GM12878 (cell line): ENCODE results near the gene GLB1L3. TPM values are rescaled to one million over a fixed set of nuclear protein-coding genes. Genes with fewer than 3 reads are reported as not detected.

ENCODE experiments used
- ATAC-seq: fragments of 200-7000 bp; cut with Tn5 transposase; 3 replicates; pipeline ENCODE4 v1.9.1; 2020; ENCODE audit warnings: mild to moderate bottlenecking, moderate library complexity
- BruUV-seq: library from RNA; stranded (reverse); fragments of 400-500 nt; replicated peaks from 2 replicates; lab custom pipeline; 2021; lab: Mats Ljungman, UMichigan
- CTCF ChIA-PET: fragments of 300-600 bp; sonication (Branson Sonifier 250); formaldehyde crosslinking; extraction: SDS; loops from one replicate; lab custom pipeline; 2021; ENCODE audit warnings: inconsistent platforms; lab: Yijun Ruan, JAX
- POLR2A ChIA-PET: fragments of 350-600 bp; formaldehyde crosslinking; extraction: SDS; loops from one replicate; lab custom pipeline; 2021; ENCODE audit warnings: inconsistent platforms; lab: Charles Lee
- RAD21 ChIA-PET: fragments of 300-600 bp; sonication (Branson Sonifier 250); formaldehyde crosslinking; loops from one replicate; lab custom pipeline; 2023; ENCODE audit warnings: antibody characterized with exemption; ENCODE audit not compliant: unreplicated experiment; lab: Charles Lee
- SMC1A ChIA-PET: fragments of 300-600 bp; sonication (Branson Sonifier 250); formaldehyde crosslinking; loops from one replicate; lab custom pipeline; 2023; ENCODE audit not compliant: unreplicated experiment, uncharacterized antibody; lab: Charles Lee
- DNase-seq: peaks from one replicate; pipeline ENCODE4 v3.0.0-alpha.2; 2011; ENCODE audit warnings: low read depth, low spot score
- FAIRE-seq: peaks from 3 replicates; lab custom pipeline; 2011; peaks lifted over from hg19 to GRCh38; lab: Jason Lieb, UNC
- H2AFZ ChIP-seq: 2 replicates; pipeline ENCODE4 v1.6.0; 2011; ENCODE audit warnings: low read depth, low read length, control low read depth; ENCODE audit not compliant: control insufficient read depth
- H3K27ac ChIP-seq: 2 replicates; pipeline ENCODE4 v1.5.1; 2011; ENCODE audit warnings: control low read depth; ENCODE audit not compliant: control insufficient read depth, insufficient read depth
- H3K27me3 ChIP-seq, 2 experiments: replicated peaks in 1 of 2; 2 replicates each; pipeline versions ENCODE4 v1.6.0 to v1.6.1; 2011; ENCODE audit warnings: low read length in 1 of 2; ENCODE audit not compliant: control insufficient read depth in 2 of 2, insufficient read depth in 2 of 2
- H3K36me3 ChIP-seq, 2 experiments: 2 replicates each; pipeline ENCODE4 v1.5.1; 2011; ENCODE audit warnings: low read length in 1 of 2; ENCODE audit not compliant: control insufficient read depth in 2 of 2, insufficient read depth in 2 of 2
- H3K4me1 ChIP-seq: 2 replicates; pipeline ENCODE4 v1.6.1; 2011; ENCODE audit warnings: mild to moderate bottlenecking, low read length, moderate library complexity, mixed read lengths; ENCODE audit not compliant: control insufficient read depth, insufficient read depth
- H3K4me2 ChIP-seq: 2 replicates; pipeline ENCODE4 v1.6.0; 2011; ENCODE audit warnings: control low read depth; ENCODE audit not compliant: control insufficient read depth, insufficient read depth
- H3K4me3 ChIP-seq: fragments of 200-600 bp; sonication (generic); 2 replicates; pipeline ENCODE4 v1.5.1; 2016
- H3K79me2 ChIP-seq: 2 replicates; pipeline ENCODE4 v1.6.0; 2011; ENCODE audit warnings: low read length; ENCODE audit not compliant: control insufficient read depth, insufficient read depth
- H3K9ac ChIP-seq: 2 replicates; pipeline ENCODE4 v1.8.0; 2011; ENCODE audit warnings: low read length, control low read depth, mixed read lengths; ENCODE audit not compliant: control insufficient read depth, insufficient read depth
- H3K9me3 ChIP-seq: replicated peaks from 3 replicates; pipeline ENCODE4 v1.5.1; 2011; ENCODE audit warnings: mild to moderate bottlenecking, low read length; ENCODE audit not compliant: control insufficient read depth, insufficient read depth
- H4K20me1 ChIP-seq: 2 replicates; pipeline ENCODE4 v1.6.0; 2011; ENCODE audit not compliant: control insufficient read depth, insufficient read depth
- BHLHE40 ChIP-seq, 2 experiments: fragments of 450-650 bp in 1 of 2; IDR thresholded peaks; 2 replicates each; pipeline ENCODE4 v1.6.1; 2011 to 2017; ENCODE audit warnings: low read depth in 2 of 2, borderline replicate concordance in 1 of 2, improper control_type of control experiment in 1 of 2, low read length in 1 of 2, mild to moderate bottlenecking in 1 of 2
- GATAD2B ChIP-seq: fragments of 450-650 bp; conservative IDR thresholded peaks from 2 replicates; pipeline ENCODE4 v1.6.1; 2017; ENCODE audit warnings: low read depth, mild to moderate bottlenecking, moderate library complexity
- HDAC2 ChIP-seq: fragments of 200-600 bp; sonication (generic); IDR thresholded peaks from 2 replicates; pipeline ENCODE4 v1.6.1; 2017
- KAT2A ChIP-seq: conservative IDR thresholded peaks from 2 replicates; pipeline ENCODE4 v1.6.1; 2011; ENCODE audit warnings: low read depth, low read length; ENCODE audit not compliant: control insufficient read depth
- KDM1A ChIP-seq: fragments of 200-600 bp; sonication (generic); IDR thresholded peaks from 2 replicates; pipeline ENCODE4 v1.6.1; 2016; ENCODE audit warnings: borderline replicate concordance
- MEF2A ChIP-seq: IDR thresholded peaks from 2 replicates; pipeline ENCODE4 v1.6.1; 2011; ENCODE audit warnings: low read depth, mild to moderate bottlenecking, low read length, moderate library complexity; ENCODE audit not compliant: insufficient read depth
- PAX8 ChIP-seq: fragments of 450-650 bp; IDR thresholded peaks from 2 replicates; pipeline ENCODE4 v1.6.1; 2017; ENCODE audit warnings: mild to moderate bottlenecking, moderate library complexity
- POLR2A ChIP-seq: IDR thresholded peaks from 2 replicates; pipeline ENCODE4 v1.6.1; 2011; ENCODE audit warnings: low read depth, mild to moderate bottlenecking, low read length
- SP1 ChIP-seq: IDR thresholded peaks from one replicate; pipeline ENCODE4 v1.6.1; 2011; ENCODE audit warnings: low read depth, low read length
- SREBF1 ChIP-seq: IDR thresholded peaks from 2 replicates; pipeline ENCODE4 v1.6.1; 2012; ENCODE audit warnings: mild to moderate bottlenecking, low read length
- ZNF207 ChIP-seq: fragments of 450-650 bp; IDR thresholded peaks from 2 replicates; pipeline ENCODE4 v1.6.1; 2014; ENCODE audit warnings: antibody characterized with exemption, mild to moderate bottlenecking, borderline replicate concordance
- ZNF274 ChIP-seq: IDR thresholded peaks from one replicate; pipeline ENCODE4 v1.8.0; 2011; ENCODE audit not compliant: insufficient read length, insufficient read depth
- ZNF384 ChIP-seq: IDR thresholded peaks from 2 replicates; pipeline ENCODE4 v1.6.1; 2012; ENCODE audit warnings: low read depth, mild to moderate bottlenecking, low read length, improper control_type of control experiment, borderline replicate concordance
- WGBS: methylation state at CpG from one replicate; pipeline ENCODE4 v1.1.6; 2016; ENCODE audit warnings: low lambda C conversion rate; ENCODE audit not compliant: insufficient replicate concordance, insufficient coverage; ENCODE audit errors: missing lambda C conversion rate; 5-methylcytosine and 5-hydroxymethylcytosine counted together
- in situ Hi-C: fragments of 300-500 bp; cut with MboI; formaldehyde crosslinking; loops from 9 replicates; pipeline ENCODE4 v1.14.3; 2018; ENCODE audit warnings: mixed read lengths
- intact Hi-C: fragments of 100-400 bp; cut with micrococcal nuclease; formaldehyde crosslinking; loops from one replicate; pipeline ENCODE4 v1.14.2; 2022; ENCODE audit not compliant: unreplicated experiment
- polyA plus RNA-seq, 11 experiments: library from polyadenylated mRNA; depleted of rRNA in 4 of 11; unstranded in 6 of 11; stranded (reverse) in 5 of 11; fragments of >200 nt; fragmentation: Nextera tagmentation in 4 of 11; fragmentation: Illumina TruSeq in 1 of 11; extraction: Ambion mirVana in 4 of 11; extraction: Trizol in 1 of 11; gene quantifications; 1 replicate in 1 of 11; 2 replicates in 10 of 11; pipeline versions ENCODE4 v1.2.1 to v1.2.3, GENCODE V29; 2011 to 2016; ENCODE audit warnings: inconsistent platforms in 2 of 11, missing spikeins in 2 of 11, low read depth in 1 of 11
- total RNA-seq, 4 experiments: library from RNA; depleted of rRNA in 3 of 4; stranded (reverse); fragments of >200 nt in 3 of 4; fragmentation: Illumina TruSeq in 1 of 4; extraction: Trizol in 1 of 4; gene quantifications; 2 replicates each; pipeline versions ENCODE4 v1.2.1 to v1.2.3, GENCODE V29; 2013 to 2021
- TF ChIP-seq, protein P1 (sequence below): fragments of 450-650 bp; IDR thresholded peaks from 2 replicates; pipeline ENCODE4 v1.6.1; 2017; ENCODE audit warnings: borderline replicate concordance
- TF ChIP-seq, protein P2 (sequence below): fragments of 450-650 bp; IDR thresholded peaks from 2 replicates; pipeline ENCODE4 v1.6.1; 2017; ENCODE audit warnings: mild to moderate bottlenecking

GLB1L3 gene
- total and polyA plus RNA-seq, 10 of the 15 experiments (the other 5 are each of a cell fraction or from before 2014, with no cell fraction given), result 0.53 to 2.9 (median 1.9) TPM; not detected in 1

- TF ChIP-seq, protein P1, sequence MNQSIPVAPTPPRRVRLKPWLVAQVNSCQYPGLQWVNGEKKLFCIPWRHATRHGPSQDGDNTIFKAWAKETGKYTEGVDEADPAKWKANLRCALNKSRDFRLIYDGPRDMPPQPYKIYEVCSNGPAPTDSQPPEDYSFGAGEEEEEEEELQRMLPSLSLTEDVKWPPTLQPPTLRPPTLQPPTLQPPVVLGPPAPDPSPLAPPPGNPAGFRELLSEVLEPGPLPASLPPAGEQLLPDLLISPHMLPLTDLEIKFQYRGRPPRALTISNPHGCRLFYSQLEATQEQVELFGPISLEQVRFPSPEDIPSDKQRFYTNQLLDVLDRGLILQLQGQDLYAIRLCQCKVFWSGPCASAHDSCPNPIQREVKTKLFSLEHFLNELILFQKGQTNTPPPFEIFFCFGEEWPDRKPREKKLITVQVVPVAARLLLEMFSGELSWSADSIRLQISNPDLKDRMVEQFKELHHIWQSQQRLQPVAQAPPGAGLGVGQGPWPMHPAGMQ, result no peak
- TF ChIP-seq HDAC2, result no peak
These were observed 79.5 kb downstream of the GLB1L3 start (continued) for GRCh38 chr11:134355656-134356055.

- Histone ChIP-seq H3K36me3 (no peaks in the 10 kb centered on the region), H3K79me2 (no peaks in the 10 kb centered on the region), H3K27me3 (no peaks in the 10 kb centered on the region; a peak in 1 of 4 replicates), H3K4me1 (no peaks in the 10 kb centered on the region), H3K27ac (no peak overlapping the region), H2AFZ (no peak overlapping the region), H3K4me3 (no peak overlapping the region), H3K9ac (no peak overlapping the region), H3K9me3 (no peaks in the 10 kb centered on the region), H4K20me1 (no peaks in the 10 kb centered on the region), H3K4me2 (no peak overlapping the region)
- no peak for DNase-seq
- in situ Hi-C loops, result no loop called here
- RAD21 ChIA-PET, result no interaction called here
- FAIRE-seq, result no peak
- SMC1A ChIA-PET, result no interaction called here
- CTCF ChIA-PET, result no interaction called here
- POLR2A ChIA-PET, result no interaction called here
- TF ChIP-seq ZNF384, result no peak
- no peak for TF ChIP-seq POLR2A
- no peak for TF ChIP-seq ZNF274
- TF ChIP-seq, protein P2, sequence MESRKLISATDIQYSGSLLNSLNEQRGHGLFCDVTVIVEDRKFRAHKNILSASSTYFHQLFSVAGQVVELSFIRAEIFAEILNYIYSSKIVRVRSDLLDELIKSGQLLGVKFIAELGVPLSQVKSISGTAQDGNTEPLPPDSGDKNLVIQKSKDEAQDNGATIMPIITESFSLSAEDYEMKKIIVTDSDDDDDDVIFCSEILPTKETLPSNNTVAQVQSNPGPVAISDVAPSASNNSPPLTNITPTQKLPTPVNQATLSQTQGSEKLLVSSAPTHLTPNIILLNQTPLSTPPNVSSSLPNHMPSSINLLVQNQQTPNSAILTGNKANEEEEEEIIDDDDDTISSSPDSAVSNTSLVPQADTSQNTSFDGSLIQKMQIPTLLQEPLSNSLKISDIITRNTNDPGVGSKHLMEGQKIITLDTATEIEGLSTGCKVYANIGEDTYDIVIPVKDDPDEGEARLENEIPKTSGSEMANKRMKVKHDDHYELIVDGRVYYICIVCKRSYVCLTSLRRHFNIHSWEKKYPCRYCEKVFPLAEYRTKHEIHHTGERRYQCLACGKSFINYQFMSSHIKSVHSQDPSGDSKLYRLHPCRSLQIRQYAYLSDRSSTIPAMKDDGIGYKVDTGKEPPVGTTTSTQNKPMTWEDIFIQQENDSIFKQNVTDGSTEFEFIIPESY, result no peak
- TF ChIP-seq SP1, result no peak
- TF ChIP-seq ZNF207, result no peak
- no peak for TF ChIP-seq GATAD2B
- TF ChIP-seq BHLHE40 (IDR thresholded peaks at IDR 0.05; ENCODE audit: borderline replicate concordance in 1 of 2, low read depth in 2 of 2, low read length in 1 of 2), result no peak
- no peak for TF ChIP-seq PAX8
- no peak for TF ChIP-seq MEF2A
- no peak for TF ChIP-seq SREBF1
- no peak for TF ChIP-seq KAT2A
- TF ChIP-seq KDM1A, result no peak
- intact Hi-C loops, result loop anchor here (10.0 kb wide), 1 partner anchor 152 kb away; no protein-coding TSS in a partner anchor
- WGBS, result 78% methylated on average over 21 of the region's 21 CpGs
- no peak for ATAC-seq
- no TSS peak for BruUV-seq
These were observed 80.7 kb downstream of the GLB1L3 start for GRCh38 chr11:134356656-134357544.
